ENCODE results near the gene BRI3. TPM values are rescaled to one million over a fixed set of nuclear protein-coding genes. Genes with fewer than 3 reads are reported as not detected.

BRI3 gene
- total RNA-seq, 1 experiment from 2014 or later: 30.2 TPM

DNA sequence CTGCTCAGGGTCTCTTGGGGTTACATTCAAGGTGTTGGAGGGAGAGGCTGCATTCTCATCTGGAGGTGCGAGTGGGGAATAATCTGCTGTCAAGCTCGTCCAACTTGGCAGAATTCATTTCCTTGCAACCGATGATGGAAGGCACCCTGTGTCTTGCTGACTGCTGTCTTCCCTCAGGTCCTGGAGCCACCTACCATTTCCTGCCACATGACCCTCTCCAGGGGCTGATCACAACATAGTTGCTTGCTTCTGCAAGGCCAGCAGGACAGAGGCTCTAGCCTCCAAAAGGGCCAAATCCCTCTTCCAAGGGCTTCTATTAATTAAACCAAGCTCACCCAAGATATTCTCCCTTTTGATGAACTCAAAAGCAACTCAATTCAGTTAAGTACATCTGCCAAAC is 14.2 kb upstream of the BRI3 start:
- no peaks in the 10 kb centered on the region for H3K27me3 ChIP-seq (replicated peaks)
- H3K27ac ChIP-seq: no peak overlapping the region
- H3K4me3 ChIP-seq: no peak overlapping the region
- DNase-seq (ENCODE audit: low read depth in 1 of 2, low spot score in 2 of 2): no peak
- H3K36me3 ChIP-seq: no peaks in the 10 kb centered on the region; the same call in 1 of the 2 replicates
- no peaks in the 10 kb centered on the region for H3K9me3 ChIP-seq (replicated peaks)
- peaks cover 15% of the 10 kb centered on the region for H3K4me1 ChIP-seq (replicated peaks)

DNA sequence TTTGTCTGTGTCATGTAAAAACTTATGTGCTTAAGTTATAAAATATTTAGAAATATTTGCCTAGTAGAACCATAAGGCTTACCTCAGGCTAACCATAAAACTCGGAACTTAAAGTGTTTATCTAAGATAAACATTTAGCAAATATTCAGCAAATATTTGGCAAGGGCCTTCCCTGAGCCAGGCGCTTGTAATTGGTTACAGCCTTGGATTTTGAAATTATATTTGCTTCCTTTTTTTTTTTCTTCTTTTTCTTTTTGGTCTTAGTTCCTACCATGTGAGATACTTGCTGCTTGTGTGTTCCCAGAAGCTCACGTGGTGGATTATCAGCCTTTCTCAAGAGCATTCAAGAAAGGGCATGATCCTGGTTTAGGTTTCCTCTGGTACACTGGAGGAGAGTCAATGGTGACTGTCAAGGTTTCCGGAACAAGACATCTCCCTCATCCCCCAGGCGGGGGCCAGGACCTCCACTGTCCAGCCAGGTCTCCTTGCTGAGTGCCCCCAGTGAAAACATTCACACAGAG is 5.2 kb upstream of the BRI3 start:
- no peaks in the 10 kb centered on the region for H3K27me3 ChIP-seq (replicated peaks)
- no peak overlapping the region for H3K4me3 ChIP-seq
- H3K36me3 ChIP-seq: no peaks in the 10 kb centered on the region
- DNase-seq (ENCODE audit: low read depth in 1 of 2, low spot score in 2 of 2): no peak
- H3K27ac ChIP-seq: no peak overlapping the region
- no peaks in the 10 kb centered on the region for H3K9me3 ChIP-seq (replicated peaks)
- H3K4me1 ChIP-seq (replicated peaks): peaks cover 4% of the 10 kb centered on the region

DNA sequence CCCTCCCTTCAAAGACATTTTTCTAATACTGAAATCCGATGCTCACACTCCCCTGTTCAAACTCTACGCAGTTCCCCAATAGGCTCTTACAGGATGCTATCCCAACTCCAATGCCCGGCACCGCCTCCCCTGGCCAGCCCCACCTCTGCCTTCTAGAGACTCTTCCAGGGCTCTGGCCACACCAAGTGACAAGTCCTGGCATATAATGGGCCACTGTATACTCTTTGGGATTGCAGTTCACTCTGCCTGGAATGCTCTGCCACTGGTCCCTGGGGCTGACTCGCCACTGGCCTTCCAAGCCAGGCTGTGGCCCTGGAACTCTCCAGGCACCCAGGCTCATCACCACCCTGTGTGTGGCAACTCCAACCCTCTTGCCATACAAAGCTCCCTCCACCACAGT is 3.1 kb upstream of the BRI3 start:
- Histone ChIP-seq H3K4me3 (no peak overlapping the region), H3K36me3 (peaks cover 16% of the 10 kb centered on the region), H3K27ac (no peak overlapping the region), H3K27me3 (replicated peaks) (no peaks in the 10 kb centered on the region), H3K9me3 (replicated peaks) (no peaks in the 10 kb centered on the region), H3K4me1 (replicated peaks) (peaks cover 19% of the 10 kb centered on the region)
- DNase-seq (ENCODE audit: low read depth in 1 of 2, low spot score in 2 of 2): no peak

DNA sequence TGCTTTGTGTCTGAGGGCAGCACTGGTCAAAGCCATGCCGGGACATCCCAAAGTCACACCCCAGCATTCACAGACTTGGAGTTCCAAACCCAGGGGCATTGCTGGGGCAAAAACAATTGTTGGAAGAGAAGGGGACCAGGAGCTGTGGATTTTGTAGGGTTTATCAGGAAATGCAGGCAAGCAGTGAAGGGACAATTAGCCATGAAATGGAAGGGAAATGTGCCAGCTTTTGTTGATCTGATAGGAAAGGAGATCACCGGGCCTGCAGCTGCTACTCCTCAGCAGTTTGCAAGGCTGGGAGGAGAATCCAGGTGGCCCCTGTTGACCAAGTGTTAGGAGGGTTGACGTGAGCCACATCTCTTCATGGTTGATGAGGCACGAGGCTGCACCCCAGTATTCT is 2.5 kb upstream of the BRI3 start:
- Histone ChIP-seq H3K4me3 (no peak overlapping the region), H3K4me1 (replicated peaks) (peaks cover 24% of the 10 kb centered on the region), H3K9me3 (replicated peaks) (no peaks in the 10 kb centered on the region), H3K36me3 (peaks cover 21% of the 10 kb centered on the region), H3K27ac (no peak overlapping the region), H3K27me3 (replicated peaks) (no peaks in the 10 kb centered on the region)
- no peak for DNase-seq (ENCODE audit: low read depth in 1 of 2, low spot score in 2 of 2)

DNA sequence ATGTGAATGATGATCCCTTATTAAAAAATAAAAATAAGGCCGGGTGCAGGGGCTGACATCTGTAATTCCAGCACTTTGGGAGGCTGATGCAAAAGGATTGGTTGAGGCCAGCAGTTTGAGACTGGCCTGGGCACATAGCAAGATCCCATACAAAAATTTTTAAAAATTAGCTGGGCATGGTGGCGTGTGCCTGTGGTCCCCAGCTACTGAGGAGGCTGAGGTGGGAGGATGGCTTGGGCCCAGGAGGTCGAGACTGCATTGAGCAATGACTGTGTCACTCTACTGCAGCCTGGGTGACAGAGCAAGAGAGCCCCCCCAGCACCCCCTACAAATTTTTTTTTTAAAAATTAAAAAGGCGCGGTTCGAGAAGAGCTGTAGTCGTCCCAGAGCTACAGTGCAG is 1.2 kb upstream of the BRI3 start:
- no peaks in the 10 kb centered on the region for H3K27me3 ChIP-seq (replicated peaks)
- H3K9me3 ChIP-seq (replicated peaks): no peaks in the 10 kb centered on the region
- H3K27ac ChIP-seq: no peak overlapping the region
- H3K36me3 ChIP-seq: peaks cover 34% of the 10 kb centered on the region
- no peak for DNase-seq (ENCODE audit: low read depth in 1 of 2, low spot score in 2 of 2)
- H3K4me3 ChIP-seq: no peak overlapping the region
- peaks cover 38% of the 10 kb centered on the region for H3K4me1 ChIP-seq (replicated peaks)

DNA sequence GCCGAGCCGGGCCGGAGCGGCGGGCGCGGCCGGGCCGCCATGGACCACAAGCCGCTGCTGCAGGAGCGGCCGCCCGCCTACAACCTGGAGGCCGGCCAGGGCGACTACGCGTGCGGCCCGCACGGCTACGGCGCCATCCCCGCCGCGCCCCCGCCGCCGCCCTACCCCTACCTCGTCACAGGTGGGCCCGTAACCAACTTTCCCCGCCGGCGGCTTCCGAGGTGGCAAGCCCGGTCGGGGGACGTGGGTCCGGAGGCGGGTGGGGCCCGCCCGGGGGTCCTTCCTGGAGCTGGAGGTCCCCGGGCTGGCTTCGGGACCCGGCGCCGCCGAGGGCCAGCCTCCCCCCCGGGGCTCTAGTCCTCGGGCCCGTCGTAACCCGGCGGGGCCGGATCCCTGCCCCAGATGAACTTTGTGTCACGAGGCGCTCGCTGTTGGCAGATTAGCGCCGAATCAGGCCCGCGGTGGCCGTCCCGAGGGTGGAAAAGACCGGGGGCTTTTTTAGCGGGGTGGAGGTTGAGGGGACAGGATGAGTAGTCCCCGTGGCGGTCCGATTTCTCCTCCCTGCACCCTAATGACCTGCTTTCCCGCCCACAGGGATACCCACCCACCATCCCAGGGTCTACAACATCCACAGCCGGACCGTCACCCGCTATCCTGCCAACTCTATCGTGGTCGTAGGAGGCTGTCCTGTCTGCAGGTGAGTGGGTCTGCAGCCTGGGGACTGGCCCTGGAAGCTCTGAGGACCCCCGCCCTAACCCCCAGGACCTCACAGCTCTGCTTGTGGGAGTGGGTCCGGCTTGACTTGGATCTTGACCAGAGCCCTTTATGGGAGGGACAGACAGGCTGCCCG is 496 bp downstream of the BRI3 start:
- H3K4me1 ChIP-seq (replicated peaks): peaks cover 55% of the 10 kb centered on the region
- H3K9me3 ChIP-seq (replicated peaks): no peaks in the 10 kb centered on the region
- no peaks in the 10 kb centered on the region for H3K27me3 ChIP-seq (replicated peaks)
- H3K36me3 ChIP-seq: peaks cover 49% of the 10 kb centered on the region
- H3K27ac ChIP-seq: peak overlapping the region; percentile 59
- DNase-seq (ENCODE audit: low read depth in 1 of 2, low spot score in 2 of 2): peak in 1 of 2 experiments; percentile 27
- H3K4me3 ChIP-seq: peak overlapping the region; percentile 85

DNA sequence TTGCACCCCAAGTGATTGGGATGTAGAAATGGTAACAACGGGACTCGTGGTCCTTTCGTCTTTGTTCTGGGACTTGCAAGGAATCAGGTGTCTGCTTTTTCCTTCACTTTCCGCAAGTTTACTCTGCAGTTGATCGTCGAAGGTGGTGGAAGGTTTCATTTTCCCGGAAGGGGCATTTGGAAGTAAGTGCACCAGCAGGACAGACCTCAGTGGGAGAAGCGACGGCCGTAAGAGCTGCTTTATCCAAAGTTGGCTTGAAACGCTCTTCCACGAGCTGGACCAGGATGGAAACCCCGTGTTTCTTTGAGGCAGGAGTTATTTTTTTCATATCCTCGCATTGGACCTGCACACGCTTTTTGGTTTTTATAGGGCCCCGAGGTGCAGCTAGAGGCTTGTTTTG is 1.2 kb downstream of the BRI3 start:
- Histone ChIP-seq H3K36me3 (peaks cover 55% of the 10 kb centered on the region), H3K4me1 (replicated peaks) (peaks cover 58% of the 10 kb centered on the region), H3K27me3 (replicated peaks) (no peaks in the 10 kb centered on the region), H3K4me3 (peak overlapping the region; percentile 85), H3K9me3 (replicated peaks) (no peaks in the 10 kb centered on the region), H3K27ac (no peak overlapping the region)
- no peak for DNase-seq (ENCODE audit: low read depth in 1 of 2, low spot score in 2 of 2)

DNA sequence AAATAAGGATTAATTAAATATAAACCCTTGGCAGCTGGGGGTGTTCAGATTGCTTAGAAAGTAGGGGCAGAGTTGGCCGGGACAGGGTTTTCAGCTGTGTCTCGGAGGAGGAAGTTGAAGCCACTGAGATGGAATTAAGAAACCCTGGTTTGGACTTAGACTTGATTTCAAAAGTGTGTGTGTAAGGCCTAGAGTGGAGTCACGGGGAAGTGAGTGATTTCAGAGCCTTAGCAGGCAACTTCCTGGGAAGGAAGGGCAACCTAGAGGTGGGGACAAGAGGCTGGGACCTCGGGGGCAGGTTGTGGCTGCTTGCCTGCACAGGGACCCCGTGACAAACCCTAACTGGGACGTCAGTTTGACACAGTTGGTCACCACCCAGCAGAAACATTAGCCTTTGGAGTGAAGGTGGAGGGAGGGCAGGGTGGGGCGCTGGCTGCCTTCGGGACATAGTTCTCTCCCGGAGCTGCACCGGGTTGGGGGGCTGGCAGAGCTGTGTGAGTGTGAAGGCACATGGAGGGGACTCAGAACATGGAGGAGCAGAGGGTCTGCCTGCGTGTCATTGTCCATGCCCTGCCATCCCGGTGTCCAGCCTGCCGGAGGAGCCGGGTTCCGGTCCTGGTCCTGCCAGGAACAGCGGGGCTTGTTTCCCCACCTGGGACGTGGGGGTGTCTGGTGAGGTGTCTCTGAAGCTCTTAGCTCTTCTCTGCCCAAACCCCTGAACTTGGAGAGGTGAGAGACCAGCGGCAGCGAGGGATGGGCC is 1.8 kb downstream of the BRI3 start:
- H3K27me3 ChIP-seq (replicated peaks): no peaks in the 10 kb centered on the region
- H3K36me3 ChIP-seq: peaks cover 61% of the 10 kb centered on the region
- H3K4me1 ChIP-seq (replicated peaks): peaks cover 58% of the 10 kb centered on the region
- peak overlapping the region; percentile 85; the same call in 1 of the 2 replicates for H3K4me3 ChIP-seq
- DNase-seq (ENCODE audit: low read depth in 1 of 2, low spot score in 2 of 2): no peak
- no peaks in the 10 kb centered on the region for H3K9me3 ChIP-seq (replicated peaks)
- H3K27ac ChIP-seq: no peak overlapping the region

DNA sequence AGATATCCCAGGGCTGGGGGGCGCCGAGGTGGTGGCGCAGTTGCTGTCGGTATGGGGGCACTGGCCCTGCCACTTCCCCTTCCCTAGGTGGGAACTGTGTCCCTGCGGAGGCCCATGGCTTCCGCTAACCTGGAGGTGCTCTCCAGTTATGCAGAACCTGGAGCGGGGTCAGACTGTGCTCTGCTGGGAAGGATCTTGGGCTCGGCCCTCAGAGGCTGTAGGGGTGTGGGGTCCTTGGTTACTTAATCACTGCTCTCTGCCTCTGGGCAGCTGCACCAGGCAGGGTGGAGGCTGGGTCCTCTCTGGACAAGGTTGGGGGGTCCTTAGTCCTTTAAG is 2.4 kb downstream of the BRI3 start:
- Histone ChIP-seq H3K27me3 (replicated peaks) (no peaks in the 10 kb centered on the region), H3K4me1 (replicated peaks) (peaks cover 58% of the 10 kb centered on the region), H3K4me3 (peak overlapping the region; percentile 10; the same call in 1 of the 2 replicates), H3K9me3 (replicated peaks) (no peaks in the 10 kb centered on the region), H3K36me3 (peaks cover 66% of the 10 kb centered on the region), H3K27ac (peak overlapping the region; percentile 69)
- no peak for DNase-seq (ENCODE audit: low read depth in 1 of 2, low spot score in 2 of 2)

DNA sequence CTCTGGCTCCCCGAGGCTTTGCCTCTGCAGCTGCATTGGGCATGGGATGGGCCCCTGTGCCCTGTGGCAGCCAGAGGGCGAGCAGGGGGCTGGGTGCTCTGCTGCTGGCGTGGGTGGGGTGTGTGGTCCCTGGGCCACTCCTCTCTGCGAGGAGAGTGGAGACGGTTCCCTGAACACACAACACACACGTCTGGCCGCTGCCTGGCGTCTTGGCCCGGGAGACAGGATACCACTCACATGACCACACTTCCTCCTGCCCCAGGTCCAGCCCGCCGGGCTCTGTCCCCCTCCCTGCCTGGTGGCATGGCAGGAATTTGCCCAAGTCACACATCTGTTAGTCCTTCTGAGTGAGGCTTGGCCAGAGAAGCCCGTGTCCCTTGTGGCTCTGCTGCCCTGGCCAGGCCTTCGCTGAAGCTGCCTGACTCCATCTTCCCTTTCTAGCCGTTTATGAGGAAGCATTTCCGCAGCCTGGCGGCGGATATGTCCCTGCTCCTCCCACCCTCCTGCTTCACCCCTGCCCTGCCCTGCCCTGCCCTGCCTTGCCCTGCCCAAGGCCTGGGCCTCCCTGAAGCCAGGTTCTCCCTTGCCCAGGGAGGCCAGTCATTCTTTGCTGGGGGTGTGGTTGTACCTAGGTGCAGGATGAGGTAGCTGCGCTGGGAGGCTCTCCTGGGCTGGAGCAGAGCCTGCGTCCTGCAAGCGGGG is 3.0 kb downstream of the BRI3 start:
- Histone ChIP-seq H3K27ac (peak overlapping the region; percentile 69), H3K4me3 (peak overlapping the region; percentile 10; the same call in 1 of the 2 replicates), H3K27me3 (replicated peaks) (no peaks in the 10 kb centered on the region), H3K4me1 (replicated peaks) (peaks cover 58% of the 10 kb centered on the region), H3K36me3 (peaks cover 72% of the 10 kb centered on the region), H3K9me3 (replicated peaks) (no peaks in the 10 kb centered on the region)
- peak; percentile 81 to 92 for DNase-seq (ENCODE audit: low read depth in 1 of 2, low spot score in 2 of 2)

DNA sequence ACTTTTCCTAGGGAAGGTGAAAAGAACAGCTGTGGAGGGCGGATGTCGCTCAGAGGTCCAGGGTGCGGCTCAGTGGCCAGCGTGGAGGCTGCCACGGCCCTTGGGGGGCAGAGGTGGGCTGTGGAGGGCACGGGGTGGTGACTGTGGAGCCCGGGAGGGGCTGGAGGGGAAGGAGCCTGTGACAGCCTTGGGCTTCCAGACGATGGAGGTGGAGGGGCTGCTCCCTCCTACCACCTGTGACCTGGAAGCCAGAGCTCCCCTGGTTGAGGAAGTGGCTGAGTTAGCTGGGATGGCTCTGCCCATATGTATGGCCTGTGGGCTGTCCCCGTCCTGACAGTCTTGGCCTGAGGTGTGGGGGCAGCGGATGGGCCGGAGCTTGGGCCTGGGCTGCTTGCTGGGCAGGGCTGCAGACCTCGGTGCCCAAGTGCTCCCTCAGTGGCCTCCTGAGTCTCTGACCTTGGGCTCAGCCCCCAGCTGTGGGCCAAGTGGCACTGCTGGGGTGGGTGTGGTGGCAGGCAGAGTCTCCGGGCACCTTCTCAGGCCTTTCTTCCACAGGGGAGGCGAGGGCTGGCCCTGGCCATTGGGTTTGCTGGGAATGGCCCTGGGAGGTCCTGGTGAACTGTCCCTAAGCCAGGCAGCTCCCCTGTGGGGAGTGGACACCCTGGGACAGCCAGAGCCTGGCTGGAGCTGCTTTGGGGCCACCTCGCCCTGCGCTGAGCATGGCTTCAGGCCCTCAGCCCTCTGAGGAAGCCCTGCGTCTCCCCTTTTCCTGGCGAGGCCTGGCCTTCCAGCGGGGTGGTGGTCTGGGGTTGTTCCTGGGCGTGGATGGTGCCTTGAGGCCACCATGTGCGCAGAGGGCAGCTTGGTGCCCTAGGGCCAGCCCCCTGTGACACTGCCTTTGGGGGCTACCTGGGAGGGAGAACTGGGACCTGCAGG is 3.9 kb downstream of the BRI3 start:
- Histone ChIP-seq H3K27me3 (replicated peaks) (no peaks in the 10 kb centered on the region), H3K4me1 (replicated peaks) (peaks cover 58% of the 10 kb centered on the region), H3K27ac (peak overlapping the region; percentile 69), H3K4me3 (peak overlapping the region; percentile 1; the same call in 1 of the 2 replicates), H3K9me3 (replicated peaks) (no peaks in the 10 kb centered on the region), H3K36me3 (peaks cover 78% of the 10 kb centered on the region)
- DNase-seq (ENCODE audit: low read depth in 1 of 2, low spot score in 2 of 2): no peak

DNA sequence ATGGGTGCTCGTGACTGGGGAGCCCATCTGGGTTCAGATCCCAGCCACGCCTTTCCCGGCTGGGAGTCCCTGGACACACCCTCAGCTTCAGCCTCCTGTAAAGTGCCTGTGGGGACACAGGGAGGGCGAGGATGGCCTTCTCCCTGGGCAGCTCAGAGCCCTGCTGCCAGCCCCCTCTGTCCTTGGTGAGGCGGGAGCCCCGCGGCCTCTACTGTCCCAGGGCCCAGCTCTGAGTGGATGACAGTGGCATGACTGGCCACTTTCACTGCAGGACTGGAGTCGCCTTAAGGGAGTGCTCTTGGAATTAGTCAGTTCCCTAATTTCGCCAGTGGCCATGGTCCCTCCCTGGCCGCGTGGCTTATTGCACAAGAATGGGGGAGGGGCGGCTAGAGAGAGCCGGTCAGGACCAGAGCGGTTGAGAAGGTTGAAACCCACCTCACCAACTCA is 4.6 kb downstream of the BRI3 start:
- Histone ChIP-seq H3K27ac (peak overlapping the region; percentile 69), H3K4me1 (replicated peaks) (peaks cover 54% of the 10 kb centered on the region)

More for the DNA sequence above, 4.6 kb downstream of the BRI3 start:
- DNase-seq (ENCODE audit: low read depth in 1 of 2, low spot score in 2 of 2): peak; percentile 50 to 77
- Histone ChIP-seq H3K4me3 (no peak overlapping the region), H3K36me3 (peaks cover 84% of the 10 kb centered on the region), H3K9me3 (replicated peaks) (no peaks in the 10 kb centered on the region), H3K27me3 (replicated peaks) (no peaks in the 10 kb centered on the region)

All from SJSA1 (cell line).